Type B pancreatic cell (in vitro differentiated cells): Measurements from ENCODE around the gene ARSA. TPM values are rescaled to one million over a fixed set of nuclear protein-coding genes. Genes with fewer than 3 reads are reported as not detected.
A peak's percentile ranks its signal among the peaks of the same experiment; 100 is the strongest.
"Not testable (repeated sequence)": the region's sequence is repeated elsewhere in the genome, so short reads cannot be mapped to it uniquely, and the experiment has no call there.

Experiments
- DNase-seq: peaks from one replicate; pipeline ENCODE4 v3.0.0; 2021; ENCODE audit warnings: mixed read lengths; ENCODE audit not compliant: unreplicated experiment; ENCODE audit errors: extremely low spot score
- H3K27ac Mint-ChIP-seq: 2 replicates; pipeline ENCODE4 v1.8.0; 2021; ENCODE audit warnings: mild to moderate bottlenecking, mixed read lengths
- H3K27me3 Mint-ChIP-seq: 2 replicates; pipeline ENCODE4 v1.8.0; 2021; ENCODE audit warnings: mixed read lengths
- H3K36me3 Mint-ChIP-seq: 2 replicates; pipeline ENCODE4 v1.8.0; 2021; ENCODE audit warnings: mixed read lengths
- H3K4me1 Mint-ChIP-seq: one replicate; pipeline ENCODE4 v1.8.0; 2021; ENCODE audit warnings: mixed read lengths; ENCODE audit not compliant: unreplicated experiment
- H3K4me3 Mint-ChIP-seq: 2 replicates; pipeline ENCODE4 v1.8.0; 2021; ENCODE audit warnings: mild to moderate bottlenecking, mixed read lengths
- H3K9me3 Mint-ChIP-seq: 2 replicates; pipeline ENCODE4 v1.8.0; 2021; ENCODE audit warnings: mixed read lengths
- CTCF ChIP-seq: fragments of 200-600 bp; sonication (generic); conservative IDR thresholded peaks from 2 replicates; pipeline ENCODE4 v1.5.0; 2021; ENCODE audit warnings: antibody characterized with exemption, mild to moderate bottlenecking
- total RNA-seq: library from RNA; stranded (reverse); gene quantifications from 2 replicates; pipeline ENCODE4 v1.2.1, GENCODE V29; 2021; ENCODE audit warnings: low replicate concordance

ARSA gene
- total RNA-seq, 1 donor from 2014 or later: 32.1 TPM

GRCh38 chr22:50657925-50658324 is 30.0 kb upstream of the ARSA start:
- no peak for DNase-seq
- H3K27ac Mint-ChIP-seq: no peak overlapping the region
- H3K9me3 Mint-ChIP-seq: no peaks in the 10 kb centered on the region
- H3K4me3 Mint-ChIP-seq: no peak overlapping the region
- H3K4me1 Mint-ChIP-seq: no peaks in the 10 kb centered on the region
- TF ChIP-seq CTCF: no peak
- peaks cover 26% of the 10 kb centered on the region for H3K27me3 Mint-ChIP-seq
- no peaks in the 10 kb centered on the region for H3K36me3 Mint-ChIP-seq

- Mint-ChIP-seq H3K36me3 (no peaks in the 10 kb centered on the region), H3K9me3 (peaks cover 5% of the 10 kb centered on the region), H3K27me3 (peaks cover 32% of the 10 kb centered on the region), H3K4me3 (no peak overlapping the region), H3K27ac (no peak overlapping the region), H3K4me1 (no peaks in the 10 kb centered on the region)
- no peak for TF ChIP-seq CTCF
- DNase-seq: peak; percentile 39
Observed at GRCh38 chr22:50656122-50657070, 28.4 kb upstream of the ARSA start.

GRCh38 chr22:50654664-50655063 is 26.7 kb upstream of the ARSA start:
- H3K9me3 Mint-ChIP-seq, H3K4me3 Mint-ChIP-seq, H3K27ac Mint-ChIP-seq, H3K36me3 Mint-ChIP-seq, H3K4me1 Mint-ChIP-seq: not testable (repeated sequence)
- H3K27me3 Mint-ChIP-seq: peaks cover 27% of the 10 kb centered on the region
- peak; percentile 34 for DNase-seq

- H3K4me3 Mint-ChIP-seq: no peak overlapping the region
- H3K27me3 Mint-ChIP-seq: peaks cover 27% of the 10 kb centered on the region
- TF ChIP-seq CTCF: no peak
- no peak for DNase-seq
- peaks cover 5% of the 10 kb centered on the region for H3K9me3 Mint-ChIP-seq
- H3K4me1 Mint-ChIP-seq: no peaks in the 10 kb centered on the region
- H3K27ac Mint-ChIP-seq: no peak overlapping the region
- no peaks in the 10 kb centered on the region for H3K36me3 Mint-ChIP-seq
Observed at GRCh38 chr22:50653256-50653655, 25.3 kb upstream of the ARSA start.

GRCh38 chr22:50643821-50644101 is 15.8 kb upstream of the ARSA start:
- not testable (repeated sequence) for H3K9me3 Mint-ChIP-seq, H3K27ac Mint-ChIP-seq, H3K36me3 Mint-ChIP-seq, DNase-seq, H3K4me3 Mint-ChIP-seq, H3K27me3 Mint-ChIP-seq
- peaks cover 14% of the 10 kb centered on the region for H3K4me1 Mint-ChIP-seq

- peaks cover 14% of the 10 kb centered on the region for H3K4me1 Mint-ChIP-seq
- not testable (repeated sequence) for H3K27me3 Mint-ChIP-seq, H3K27ac Mint-ChIP-seq, DNase-seq, H3K4me3 Mint-ChIP-seq, H3K9me3 Mint-ChIP-seq, H3K36me3 Mint-ChIP-seq
Observed at GRCh38 chr22:50643021-50643820, 15.3 kb upstream of the ARSA start.
